GM23338 (cell line): ENCODE measurements around the gene CMBL. TPM values are rescaled to one million over a fixed set of nuclear protein-coding genes. Genes with fewer than 3 reads are reported as not detected.

Experiments
- ATAC-seq: fragments of 200-7000 bp; cut with Tn5 transposase; 3 replicates; pipeline ENCODE4 v1.9.1; 2020
- DNase-seq: peaks from one replicate; pipeline ENCODE4 v3.0.0-alpha.2; 2015; ENCODE audit warnings: low spot score
- H2AFZ ChIP-seq: fragments of 200-600 bp; sonication (generic); 2 replicates; pipeline ENCODE4 v1.8.0; 2016; ENCODE audit warnings: antibody characterized with exemption, mild to moderate bottlenecking, moderate library complexity
- H3F3A ChIP-seq: fragments of 200-600 bp; sonication (generic); replicated peaks from 2 replicates; pipeline ENCODE4 v1.8.0; 2017; ENCODE audit warnings: antibody characterized with exemption, mixed run types, low read depth
- H3K27ac ChIP-seq: fragments of 200-600 bp; sonication (generic); 2 replicates; pipeline ENCODE4 v1.6.1; 2016; ENCODE audit warnings: low read depth
- H3K27me3 ChIP-seq: fragments of 200-600 bp; sonication (generic); 2 replicates; pipeline ENCODE4 v1.8.0; 2016; ENCODE audit warnings: mild to moderate bottlenecking, mixed run types, moderate library complexity; ENCODE audit not compliant: insufficient read depth
- H3K36me3 ChIP-seq: fragments of 200-600 bp; sonication (generic); 2 replicates; pipeline ENCODE4 v1.8.0; 2016; ENCODE audit warnings: mild to moderate bottlenecking; ENCODE audit not compliant: insufficient read depth
- H3K4me1 ChIP-seq: fragments of 200-600 bp; sonication (generic); 2 replicates; pipeline ENCODE4 v1.8.0; 2016; ENCODE audit warnings: mild to moderate bottlenecking, moderate library complexity; ENCODE audit not compliant: insufficient read depth
- H3K4me2 ChIP-seq: fragments of 200-600 bp; sonication (generic); 2 replicates; pipeline ENCODE4 v1.7.1; 2017; ENCODE audit warnings: mixed run types
- H3K4me3 ChIP-seq: fragments of 200-600 bp; sonication (generic); 2 replicates; pipeline ENCODE4 v1.6.1; 2016; ENCODE audit warnings: mixed run types
- H3K79me2 ChIP-seq: fragments of 200-600 bp; sonication (generic); replicated peaks from 2 replicates; pipeline ENCODE4 v1.8.0; 2017; ENCODE audit warnings: mild to moderate bottlenecking; ENCODE audit not compliant: insufficient read depth
- H3K9me2 ChIP-seq: fragments of 200-600 bp; sonication (generic); 2 replicates; pipeline ENCODE4 v1.8.0; 2017; ENCODE audit not compliant: insufficient read depth
- H4K20me1 ChIP-seq: fragments of 200-600 bp; sonication (generic); replicated peaks from 2 replicates; pipeline ENCODE4 v1.8.0; 2017; ENCODE audit warnings: mild to moderate bottlenecking; ENCODE audit not compliant: insufficient read depth
- H3K27ac Mint-ChIP-seq: 2 replicates; pipeline ENCODE4 v1.8.0; 2020; ENCODE audit warnings: inconsistent platforms, mild to moderate bottlenecking, moderate library complexity, mixed read lengths
- H3K27me3 Mint-ChIP-seq: 3 replicates; pipeline ENCODE4 v1.8.0; 2022; ENCODE audit warnings: low read depth, mild to moderate bottlenecking, moderate library complexity, mixed read lengths, inconsistent platforms; ENCODE audit not compliant: insufficient read depth, poor library complexity
- H3K36me3 Mint-ChIP-seq: 3 replicates; pipeline ENCODE4 v1.8.0; 2021; ENCODE audit warnings: low read depth, mild to moderate bottlenecking, inconsistent platforms, moderate library complexity, mixed read lengths
- H3K4me1 Mint-ChIP-seq: 3 replicates; pipeline ENCODE4 v1.8.0; 2020; ENCODE audit warnings: mild to moderate bottlenecking, inconsistent platforms, mixed read lengths
- H3K4me3 Mint-ChIP-seq: 3 replicates; pipeline ENCODE4 v1.8.0; 2021; ENCODE audit warnings: moderate library complexity, mild to moderate bottlenecking, inconsistent platforms, mixed read lengths
- H3K9me3 Mint-ChIP-seq: 3 replicates; pipeline ENCODE4 v1.8.0; 2020; ENCODE audit warnings: moderate library complexity, mild to moderate bottlenecking, inconsistent platforms, mixed read lengths
- CREB1 ChIP-seq: fragments of 250-450 bp; sonication (Bioruptor Pico); IDR thresholded peaks from 2 replicates; pipeline ENCODE4 v1.5.0; 2020; ENCODE audit warnings: low read depth, mild to moderate bottlenecking, moderate library complexity
- STAT1 ChIP-seq: IDR thresholded peaks from one replicate; pipeline ENCODE4 v1.6.1; 2016; ENCODE audit warnings: antibody characterized with exemption; ENCODE audit not compliant: unreplicated experiment
- ZNF114 ChIP-seq: fragments of 250-450 bp; sonication (Bioruptor Pico); IDR thresholded peaks from 2 replicates; pipeline ENCODE4 v1.5.0; 2020; ENCODE audit warnings: mild to moderate bottlenecking, moderate library complexity
- ZNF331 ChIP-seq: fragments of 250-450 bp; sonication (Bioruptor Pico); IDR thresholded peaks from 2 replicates; pipeline ENCODE4 v1.5.0; 2020; ENCODE audit warnings: low read depth, mild to moderate bottlenecking, moderate library complexity
- polyA plus RNA-seq: library from polyadenylated mRNA; unstranded; fragments of >200 nt; fragmentation: Nextera tagmentation; extraction: Ambion mirVana; gene quantifications from 2 replicates; pipeline ENCODE4 v1.2.1, GENCODE V29; 2016
- total RNA-seq: library from RNA; depleted of rRNA; stranded (reverse); fragments of >200 nt; shearing (Covaris generic); gene quantifications from 2 replicates; pipeline ENCODE4 v1.2.3, GENCODE V29; 2014
- TF ChIP-seq, protein P1 (sequence below): IDR thresholded peaks from one replicate; pipeline ENCODE4 v1.6.1; 2018; ENCODE audit warnings: antibody characterized with exemption; ENCODE audit not compliant: unreplicated experiment
- TF ChIP-seq, protein P2 (sequence below): fragments of 250-450 bp; sonication (Bioruptor Pico); IDR thresholded peaks from 2 replicates; pipeline ENCODE4 v1.5.0; 2020; ENCODE audit warnings: mild to moderate bottlenecking, moderate library complexity

CMBL gene
- total and polyA plus RNA-seq, 2 experiments from 2014 or later = 13.2 to 24.1 TPM

DNA sequence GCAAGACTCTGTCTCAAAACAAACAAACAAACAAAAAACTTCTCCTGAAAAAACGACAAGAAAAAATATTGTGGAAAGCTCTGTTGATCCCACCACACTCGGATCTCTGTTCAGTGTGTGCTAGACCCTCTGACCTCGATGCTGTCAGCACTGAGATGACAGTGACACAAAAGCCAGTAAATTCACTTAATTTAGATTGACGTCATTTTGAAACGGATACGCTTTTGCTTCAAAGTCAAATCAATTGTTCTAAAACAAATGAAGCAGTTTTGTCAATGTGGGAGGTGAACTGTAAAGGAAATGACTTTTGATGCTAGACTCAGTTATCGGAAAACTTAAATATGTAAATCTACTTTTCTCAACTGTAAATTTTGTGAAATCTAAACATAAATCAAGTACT lies 31.0 kb downstream of the CMBL start:
- peaks cover 3% of the 10 kb centered on the region; the same call in 2 of the 3 replicates for H3K9me3 Mint-ChIP-seq
- Histone ChIP-seq H3K27me3 (no peaks in the 10 kb centered on the region), H3K4me3 (no peak overlapping the region), H3K4me2 (no peak overlapping the region), H3K9me2 (no peaks in the 10 kb centered on the region), H4K20me1 (no peaks in the 10 kb centered on the region), H3K27ac (peak overlapping the region; percentile 71), H3K36me3 (no peaks in the 10 kb centered on the region), H3F3A (no peaks in the 10 kb centered on the region), H3K79me2 (no peaks in the 10 kb centered on the region), H3K4me1 (peaks cover 17% of the 10 kb centered on the region), H2AFZ (no peak overlapping the region)
- H3K27me3 Mint-ChIP-seq = peaks cover 8% of the 10 kb centered on the region
- peaks cover 5% of the 10 kb centered on the region for H3K36me3 Mint-ChIP-seq
- H3K4me1 Mint-ChIP-seq = peaks cover 20% of the 10 kb centered on the region
- no peak overlapping the region for H3K27ac Mint-ChIP-seq
- ATAC-seq (no peak), DNase-seq (no peak)
- TF ChIP-seq, protein P1, sequence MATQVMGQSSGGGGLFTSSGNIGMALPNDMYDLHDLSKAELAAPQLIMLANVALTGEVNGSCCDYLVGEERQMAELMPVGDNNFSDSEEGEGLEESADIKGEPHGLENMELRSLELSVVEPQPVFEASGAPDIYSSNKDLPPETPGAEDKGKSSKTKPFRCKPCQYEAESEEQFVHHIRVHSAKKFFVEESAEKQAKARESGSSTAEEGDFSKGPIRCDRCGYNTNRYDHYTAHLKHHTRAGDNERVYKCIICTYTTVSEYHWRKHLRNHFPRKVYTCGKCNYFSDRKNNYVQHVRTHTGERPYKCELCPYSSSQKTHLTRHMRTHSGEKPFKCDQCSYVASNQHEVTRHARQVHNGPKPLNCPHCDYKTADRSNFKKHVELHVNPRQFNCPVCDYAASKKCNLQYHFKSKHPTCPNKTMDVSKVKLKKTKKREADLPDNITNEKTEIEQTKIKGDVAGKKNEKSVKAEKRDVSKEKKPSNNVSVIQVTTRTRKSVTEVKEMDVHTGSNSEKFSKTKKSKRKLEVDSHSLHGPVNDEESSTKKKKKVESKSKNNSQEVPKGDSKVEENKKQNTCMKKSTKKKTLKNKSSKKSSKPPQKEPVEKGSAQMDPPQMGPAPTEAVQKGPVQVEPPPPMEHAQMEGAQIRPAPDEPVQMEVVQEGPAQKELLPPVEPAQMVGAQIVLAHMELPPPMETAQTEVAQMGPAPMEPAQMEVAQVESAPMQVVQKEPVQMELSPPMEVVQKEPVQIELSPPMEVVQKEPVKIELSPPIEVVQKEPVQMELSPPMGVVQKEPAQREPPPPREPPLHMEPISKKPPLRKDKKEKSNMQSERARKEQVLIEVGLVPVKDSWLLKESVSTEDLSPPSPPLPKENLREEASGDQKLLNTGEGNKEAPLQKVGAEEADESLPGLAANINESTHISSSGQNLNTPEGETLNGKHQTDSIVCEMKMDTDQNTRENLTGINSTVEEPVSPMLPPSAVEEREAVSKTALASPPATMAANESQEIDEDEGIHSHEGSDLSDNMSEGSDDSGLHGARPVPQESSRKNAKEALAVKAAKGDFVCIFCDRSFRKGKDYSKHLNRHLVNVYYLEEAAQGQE = no peak
- TF ChIP-seq ZNF331 (CRISPR knock-in tag) = no peak
- no peak for TF ChIP-seq CREB1 (CRISPR knock-in tag)
- TF ChIP-seq ZNF114 (CRISPR knock-in tag) = no peak
- no peak for TF ChIP-seq STAT1
- TF ChIP-seq, protein P2, sequence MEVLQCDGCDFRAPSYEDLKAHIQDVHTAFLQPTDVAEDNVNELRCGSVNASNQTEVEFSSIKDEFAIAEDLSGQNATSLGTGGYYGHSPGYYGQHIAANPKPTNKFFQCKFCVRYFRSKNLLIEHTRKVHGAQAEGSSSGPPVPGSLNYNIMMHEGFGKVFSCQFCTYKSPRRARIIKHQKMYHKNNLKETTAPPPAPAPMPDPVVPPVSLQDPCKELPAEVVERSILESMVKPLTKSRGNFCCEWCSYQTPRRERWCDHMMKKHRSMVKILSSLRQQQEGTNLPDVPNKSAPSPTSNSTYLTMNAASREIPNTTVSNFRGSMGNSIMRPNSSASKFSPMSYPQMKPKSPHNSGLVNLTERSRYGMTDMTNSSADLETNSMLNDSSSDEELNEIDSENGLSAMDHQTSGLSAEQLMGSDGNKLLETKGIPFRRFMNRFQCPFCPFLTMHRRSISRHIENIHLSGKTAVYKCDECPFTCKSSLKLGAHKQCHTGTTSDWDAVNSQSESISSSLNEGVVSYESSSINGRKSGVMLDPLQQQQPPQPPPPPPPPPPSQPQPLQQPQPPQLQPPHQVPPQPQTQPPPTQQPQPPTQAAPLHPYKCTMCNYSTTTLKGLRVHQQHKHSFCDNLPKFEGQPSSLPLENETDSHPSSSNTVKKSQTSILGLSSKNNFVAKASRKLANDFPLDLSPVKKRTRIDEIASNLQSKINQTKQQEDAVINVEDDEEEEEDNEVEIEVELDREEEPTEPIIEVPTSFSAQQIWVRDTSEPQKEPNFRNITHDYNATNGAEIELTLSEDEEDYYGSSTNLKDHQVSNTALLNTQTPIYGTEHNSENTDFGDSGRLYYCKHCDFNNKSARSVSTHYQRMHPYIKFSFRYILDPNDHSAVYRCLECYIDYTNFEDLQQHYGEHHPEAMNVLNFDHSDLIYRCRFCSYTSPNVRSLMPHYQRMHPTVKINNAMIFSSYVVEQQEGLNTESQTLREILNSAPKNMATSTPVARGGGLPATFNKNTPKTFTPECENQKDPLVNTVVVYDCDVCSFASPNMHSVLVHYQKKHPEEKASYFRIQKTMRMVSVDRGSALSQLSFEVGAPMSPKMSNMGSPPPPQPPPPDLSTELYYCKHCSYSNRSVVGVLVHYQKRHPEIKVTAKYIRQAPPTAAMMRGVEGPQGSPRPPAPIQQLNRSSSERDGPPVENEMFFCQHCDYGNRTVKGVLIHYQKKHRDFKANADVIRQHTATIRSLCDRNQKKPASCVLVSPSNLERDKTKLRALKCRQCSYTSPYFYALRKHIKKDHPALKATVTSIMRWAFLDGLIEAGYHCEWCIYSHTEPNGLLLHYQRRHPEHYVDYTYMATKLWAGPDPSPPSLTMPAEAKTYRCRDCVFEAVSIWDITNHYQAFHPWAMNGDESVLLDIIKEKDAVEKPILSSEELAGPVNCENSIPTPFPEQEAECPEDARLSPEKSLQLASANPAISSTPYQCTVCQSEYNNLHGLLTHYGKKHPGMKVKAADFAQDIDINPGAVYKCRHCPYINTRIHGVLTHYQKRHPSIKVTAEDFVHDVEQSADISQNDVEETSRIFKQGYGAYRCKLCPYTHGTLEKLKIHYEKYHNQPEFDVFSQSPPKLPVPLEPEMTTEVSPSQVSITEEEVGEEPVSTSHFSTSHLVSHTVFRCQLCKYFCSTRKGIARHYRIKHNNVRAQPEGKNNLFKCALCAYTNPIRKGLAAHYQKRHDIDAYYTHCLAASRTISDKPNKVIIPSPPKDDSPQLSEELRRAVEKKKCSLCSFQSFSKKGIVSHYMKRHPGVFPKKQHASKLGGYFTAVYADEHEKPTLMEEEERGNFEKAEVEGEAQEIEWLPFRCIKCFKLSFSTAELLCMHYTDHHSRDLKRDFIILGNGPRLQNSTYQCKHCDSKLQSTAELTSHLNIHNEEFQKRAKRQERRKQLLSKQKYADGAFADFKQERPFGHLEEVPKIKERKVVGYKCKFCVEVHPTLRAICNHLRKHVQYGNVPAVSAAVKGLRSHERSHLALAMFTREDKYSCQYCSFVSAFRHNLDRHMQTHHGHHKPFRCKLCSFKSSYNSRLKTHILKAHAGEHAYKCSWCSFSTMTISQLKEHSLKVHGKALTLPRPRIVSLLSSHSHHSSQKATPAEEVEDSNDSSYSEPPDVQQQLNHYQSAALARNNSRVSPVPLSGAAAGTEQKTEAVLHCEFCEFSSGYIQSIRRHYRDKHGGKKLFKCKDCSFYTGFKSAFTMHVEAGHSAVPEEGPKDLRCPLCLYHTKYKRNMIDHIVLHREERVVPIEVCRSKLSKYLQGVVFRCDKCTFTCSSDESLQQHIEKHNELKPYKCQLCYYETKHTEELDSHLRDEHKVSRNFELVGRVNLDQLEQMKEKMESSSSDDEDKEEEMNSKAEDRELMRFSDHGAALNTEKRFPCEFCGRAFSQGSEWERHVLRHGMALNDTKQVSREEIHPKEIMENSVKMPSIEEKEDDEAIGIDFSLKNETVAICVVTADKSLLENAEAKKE (CRISPR knock-in tag) = no peak
- no peak overlapping the region for H3K4me3 Mint-ChIP-seq
